WTC11 (cell line): Measurements from ENCODE around the gene ZDHHC11. TPM values are rescaled to one million over a fixed set of nuclear protein-coding genes. Genes with fewer than 3 reads are reported as not detected.

Source experiments
- ATAC-seq: fragments of 200-7000 bp; cut with Tn5 transposase; 2 replicates; pipeline ENCODE4 v1.10.0; 2021; ENCODE audit warnings: mild to moderate bottlenecking, moderate library complexity
- CTCF ChIA-PET: fragments of 300-600 bp; sonication (Branson Sonifier 250); formaldehyde crosslinking; loops from one replicate; lab custom pipeline; 2021; ENCODE audit warnings: antibody characterized with exemption; lab: Charles Lee
- POLR2A ChIA-PET: fragments of 350-600 bp; sonication (Branson Sonifier 250); formaldehyde crosslinking; loops from one replicate; lab custom pipeline; 2021; ENCODE audit warnings: antibody characterized with exemption; lab: Charles Lee
- DNase-seq: peaks from one replicate; pipeline ENCODE4 v3.0.0; 2021; ENCODE audit warnings: low spot score
- H3K27ac Mint-ChIP-seq: 2 replicates; pipeline ENCODE4 v1.8.0; 2021; ENCODE audit warnings: mixed read lengths
- H3K27me3 Mint-ChIP-seq: 2 replicates; pipeline ENCODE4 v1.8.0; 2021; ENCODE audit warnings: low read depth, mild to moderate bottlenecking, moderate library complexity, mixed read lengths
- H3K36me3 Mint-ChIP-seq: 2 replicates; pipeline ENCODE4 v1.8.0; 2021; ENCODE audit warnings: mixed read lengths
- H3K4me1 Mint-ChIP-seq: 2 replicates; pipeline ENCODE4 v1.8.0; 2022; ENCODE audit warnings: mixed read lengths
- H3K4me3 Mint-ChIP-seq: 2 replicates; pipeline ENCODE4 v1.8.0; 2021; ENCODE audit warnings: mild to moderate bottlenecking, moderate library complexity, mixed read lengths
- H3K9me3 Mint-ChIP-seq: 2 replicates; pipeline ENCODE4 v1.8.0; 2021; ENCODE audit warnings: mixed read lengths
- ATF1 ChIP-seq: sonication (generic); formaldehyde crosslinking; IDR thresholded peaks from 2 replicates; pipeline ENCODE4 v1.8.1; 2023; ENCODE audit warnings: mild to moderate bottlenecking, moderate library complexity, missing genetic modification reagents
- ELF4 ChIP-seq: sonication (generic); formaldehyde crosslinking; IDR thresholded peaks from 2 replicates; pipeline ENCODE4 v1.8.1; 2022; ENCODE audit warnings: low read depth, mild to moderate bottlenecking, moderate library complexity, missing genetic modification reagents
- EMX1 ChIP-seq: fragments of 250-450 bp; sonication (Bioruptor Pico); IDR thresholded peaks from 2 replicates; pipeline ENCODE4 v1.8.0; 2021; ENCODE audit warnings: mild to moderate bottlenecking
- GTF2I ChIP-seq: fragments of 250-450 bp; sonication (Bioruptor Pico); conservative IDR thresholded peaks from 2 replicates; pipeline ENCODE4 v1.4.0; 2021; ENCODE audit warnings: mild to moderate bottlenecking
- NFE2L1 ChIP-seq: sonication (generic); formaldehyde crosslinking; IDR thresholded peaks from 2 replicates; pipeline ENCODE4 v1.8.1; 2023; ENCODE audit warnings: missing genetic modification reagents
- NR1H2 ChIP-seq: sonication (generic); formaldehyde crosslinking; IDR thresholded peaks from 2 replicates; pipeline ENCODE4 v1.9.0; 2021; ENCODE audit warnings: mild to moderate bottlenecking, moderate library complexity, missing genetic modification reagents
- NR3C1 ChIP-seq: sonication (generic); formaldehyde crosslinking; conservative IDR thresholded peaks from 2 replicates; pipeline ENCODE4 v1.8.1; 2023; ENCODE audit warnings: low read depth, mild to moderate bottlenecking, missing genetic modification reagents
- SMAD3 ChIP-seq: sonication (generic); formaldehyde crosslinking; IDR thresholded peaks from 2 replicates; pipeline ENCODE4 v1.8.0; 2022; ENCODE audit warnings: missing genetic modification reagents, mild to moderate bottlenecking, borderline replicate concordance
- SOX15 ChIP-seq: fragments of 250-450 bp; sonication (Bioruptor Pico); IDR thresholded peaks from 2 replicates; pipeline ENCODE4 v1.9.0; 2021; ENCODE audit warnings: mild to moderate bottlenecking
- SP1 ChIP-seq: sonication (generic); formaldehyde crosslinking; conservative IDR thresholded peaks from 2 replicates; pipeline ENCODE4 v1.8.1; 2022; ENCODE audit warnings: missing genetic modification reagents
- TP53 ChIP-seq: sonication (generic); formaldehyde crosslinking; IDR thresholded peaks from 2 replicates; pipeline ENCODE4 v1.8.1; 2023; ENCODE audit warnings: mild to moderate bottlenecking, missing genetic modification reagents
- ZBTB21 ChIP-seq: sonication (generic); formaldehyde crosslinking; IDR thresholded peaks from 2 replicates; pipeline ENCODE4 v1.8.1; 2023; ENCODE audit warnings: mild to moderate bottlenecking, missing genetic modification reagents, borderline replicate concordance
- total RNA-seq: library from RNA; stranded (reverse); gene quantifications from 3 replicates; pipeline ENCODE4 v1.2.3, GENCODE V29; 2021
- TF ChIP-seq, protein P1 (sequence below): sonication (generic); formaldehyde crosslinking; IDR thresholded peaks from 2 replicates; pipeline ENCODE4 v1.8.1; 2023; ENCODE audit warnings: mild to moderate bottlenecking, missing genetic modification reagents, borderline replicate concordance
- TF ChIP-seq, protein P2 (sequence below): fragments of 250-450 bp; sonication (Bioruptor Pico); IDR thresholded peaks from 2 replicates; pipeline ENCODE4 v1.9.0; 2021; ENCODE audit warnings: mild to moderate bottlenecking, borderline replicate concordance
- TF ChIP-seq, protein P3 (sequence below): sonication (generic); formaldehyde crosslinking; IDR thresholded peaks from 2 replicates; pipeline ENCODE4 v1.8.1; 2023; ENCODE audit warnings: mild to moderate bottlenecking, moderate library complexity, missing genetic modification reagents
- TF ChIP-seq, protein P4 (sequence below): sonication (generic); formaldehyde crosslinking; IDR thresholded peaks from 2 replicates; pipeline ENCODE4 v1.8.0; 2022; ENCODE audit warnings: mild to moderate bottlenecking, missing genetic modification reagents
- TF ChIP-seq, protein P5 (sequence below): sonication (generic); formaldehyde crosslinking; IDR thresholded peaks from 2 replicates; pipeline ENCODE4 v1.8.0; 2023; ENCODE audit warnings: missing genetic modification reagents
- TF ChIP-seq, protein P6 (sequence below): fragments of 250-450 bp; sonication (Bioruptor Pico); IDR thresholded peaks from 2 replicates; pipeline ENCODE4 v1.9.0; 2021; ENCODE audit warnings: mild to moderate bottlenecking

Gene ZDHHC11
- total RNA-seq, 1 experiment from 2014 or later, result 21.4 TPM

DNA sequence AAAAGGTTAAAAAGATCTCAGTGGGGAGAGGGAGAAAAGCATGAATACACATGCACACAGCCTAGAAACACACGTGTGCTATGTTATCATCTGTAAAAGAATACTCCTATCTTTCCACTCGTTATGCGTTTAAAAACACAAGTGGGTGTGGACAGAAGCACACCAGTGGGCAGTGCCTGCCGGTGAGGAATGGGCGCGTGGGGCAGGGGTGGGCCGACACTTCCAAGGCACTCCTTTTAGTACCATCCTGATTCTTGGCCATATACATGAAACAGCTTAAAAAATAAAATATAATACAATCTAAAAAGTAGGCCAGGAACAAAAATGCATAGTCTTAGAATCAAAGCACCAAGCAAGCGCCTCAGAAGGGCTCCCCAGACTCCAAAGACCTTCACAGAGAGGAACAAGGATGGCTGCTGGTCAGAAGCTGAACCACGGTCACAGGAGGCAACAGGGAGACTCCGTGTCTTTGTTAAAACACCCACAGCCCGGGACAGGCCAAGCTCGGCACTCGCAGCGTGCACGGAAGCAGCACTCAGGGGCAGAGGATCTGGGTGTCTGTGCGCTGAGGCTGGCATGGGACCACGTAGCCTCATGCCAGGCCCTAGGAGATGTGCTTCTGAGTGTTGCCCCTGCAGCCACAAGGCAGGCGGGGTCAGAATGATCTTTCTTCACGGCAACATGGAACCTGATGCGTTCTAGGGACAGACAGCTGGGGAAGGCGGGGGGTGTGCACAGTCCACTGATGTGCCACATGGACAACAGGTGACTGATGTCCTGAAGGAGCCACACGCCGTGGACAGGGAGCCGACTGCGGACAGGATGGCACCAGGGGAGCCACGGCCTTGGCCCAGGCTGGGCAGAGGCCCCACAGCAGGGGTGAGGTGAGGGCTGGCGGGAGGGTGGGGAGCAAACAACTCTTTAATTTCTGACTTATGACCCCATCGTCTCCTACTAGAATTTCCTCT, 25.9 kb upstream of the ZDHHC11 start:
- no peaks in the 10 kb centered on the region for H3K9me3 Mint-ChIP-seq
- no peak for DNase-seq
- CTCF ChIA-PET, result no interaction called here
- no peak overlapping the region for H3K4me3 Mint-ChIP-seq
- H3K36me3 Mint-ChIP-seq, result peaks cover 66% of the 10 kb centered on the region
- H3K4me1 Mint-ChIP-seq, result no peaks in the 10 kb centered on the region
- H3K27me3 Mint-ChIP-seq, result no peaks in the 10 kb centered on the region
- no peak for ATAC-seq
- TF ChIP-seq ZBTB21 (CRISPR knock-in tag) (no peak), SMAD3 (no peak), EMX1 (CRISPR knock-in tag) (no peak), SP1 (CRISPR knock-in tag) (no peak), NFE2L1 (CRISPR knock-in tag) (no peak), GTF2I (no peak)
- TF ChIP-seq, protein P1, sequence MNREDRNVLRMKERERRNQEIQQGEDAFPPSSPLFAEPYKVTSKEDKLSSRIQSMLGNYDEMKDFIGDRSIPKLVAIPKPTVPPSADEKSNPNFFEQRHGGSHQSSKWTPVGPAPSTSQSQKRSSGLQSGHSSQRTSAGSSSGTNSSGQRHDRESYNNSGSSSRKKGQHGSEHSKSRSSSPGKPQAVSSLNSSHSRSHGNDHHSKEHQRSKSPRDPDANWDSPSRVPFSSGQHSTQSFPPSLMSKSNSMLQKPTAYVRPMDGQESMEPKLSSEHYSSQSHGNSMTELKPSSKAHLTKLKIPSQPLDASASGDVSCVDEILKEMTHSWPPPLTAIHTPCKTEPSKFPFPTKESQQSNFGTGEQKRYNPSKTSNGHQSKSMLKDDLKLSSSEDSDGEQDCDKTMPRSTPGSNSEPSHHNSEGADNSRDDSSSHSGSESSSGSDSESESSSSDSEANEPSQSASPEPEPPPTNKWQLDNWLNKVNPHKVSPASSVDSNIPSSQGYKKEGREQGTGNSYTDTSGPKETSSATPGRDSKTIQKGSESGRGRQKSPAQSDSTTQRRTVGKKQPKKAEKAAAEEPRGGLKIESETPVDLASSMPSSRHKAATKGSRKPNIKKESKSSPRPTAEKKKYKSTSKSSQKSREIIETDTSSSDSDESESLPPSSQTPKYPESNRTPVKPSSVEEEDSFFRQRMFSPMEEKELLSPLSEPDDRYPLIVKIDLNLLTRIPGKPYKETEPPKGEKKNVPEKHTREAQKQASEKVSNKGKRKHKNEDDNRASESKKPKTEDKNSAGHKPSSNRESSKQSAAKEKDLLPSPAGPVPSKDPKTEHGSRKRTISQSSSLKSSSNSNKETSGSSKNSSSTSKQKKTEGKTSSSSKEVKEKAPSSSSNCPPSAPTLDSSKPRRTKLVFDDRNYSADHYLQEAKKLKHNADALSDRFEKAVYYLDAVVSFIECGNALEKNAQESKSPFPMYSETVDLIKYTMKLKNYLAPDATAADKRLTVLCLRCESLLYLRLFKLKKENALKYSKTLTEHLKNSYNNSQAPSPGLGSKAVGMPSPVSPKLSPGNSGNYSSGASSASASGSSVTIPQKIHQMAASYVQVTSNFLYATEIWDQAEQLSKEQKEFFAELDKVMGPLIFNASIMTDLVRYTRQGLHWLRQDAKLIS, result no peak
- TF ChIP-seq, protein P2, sequence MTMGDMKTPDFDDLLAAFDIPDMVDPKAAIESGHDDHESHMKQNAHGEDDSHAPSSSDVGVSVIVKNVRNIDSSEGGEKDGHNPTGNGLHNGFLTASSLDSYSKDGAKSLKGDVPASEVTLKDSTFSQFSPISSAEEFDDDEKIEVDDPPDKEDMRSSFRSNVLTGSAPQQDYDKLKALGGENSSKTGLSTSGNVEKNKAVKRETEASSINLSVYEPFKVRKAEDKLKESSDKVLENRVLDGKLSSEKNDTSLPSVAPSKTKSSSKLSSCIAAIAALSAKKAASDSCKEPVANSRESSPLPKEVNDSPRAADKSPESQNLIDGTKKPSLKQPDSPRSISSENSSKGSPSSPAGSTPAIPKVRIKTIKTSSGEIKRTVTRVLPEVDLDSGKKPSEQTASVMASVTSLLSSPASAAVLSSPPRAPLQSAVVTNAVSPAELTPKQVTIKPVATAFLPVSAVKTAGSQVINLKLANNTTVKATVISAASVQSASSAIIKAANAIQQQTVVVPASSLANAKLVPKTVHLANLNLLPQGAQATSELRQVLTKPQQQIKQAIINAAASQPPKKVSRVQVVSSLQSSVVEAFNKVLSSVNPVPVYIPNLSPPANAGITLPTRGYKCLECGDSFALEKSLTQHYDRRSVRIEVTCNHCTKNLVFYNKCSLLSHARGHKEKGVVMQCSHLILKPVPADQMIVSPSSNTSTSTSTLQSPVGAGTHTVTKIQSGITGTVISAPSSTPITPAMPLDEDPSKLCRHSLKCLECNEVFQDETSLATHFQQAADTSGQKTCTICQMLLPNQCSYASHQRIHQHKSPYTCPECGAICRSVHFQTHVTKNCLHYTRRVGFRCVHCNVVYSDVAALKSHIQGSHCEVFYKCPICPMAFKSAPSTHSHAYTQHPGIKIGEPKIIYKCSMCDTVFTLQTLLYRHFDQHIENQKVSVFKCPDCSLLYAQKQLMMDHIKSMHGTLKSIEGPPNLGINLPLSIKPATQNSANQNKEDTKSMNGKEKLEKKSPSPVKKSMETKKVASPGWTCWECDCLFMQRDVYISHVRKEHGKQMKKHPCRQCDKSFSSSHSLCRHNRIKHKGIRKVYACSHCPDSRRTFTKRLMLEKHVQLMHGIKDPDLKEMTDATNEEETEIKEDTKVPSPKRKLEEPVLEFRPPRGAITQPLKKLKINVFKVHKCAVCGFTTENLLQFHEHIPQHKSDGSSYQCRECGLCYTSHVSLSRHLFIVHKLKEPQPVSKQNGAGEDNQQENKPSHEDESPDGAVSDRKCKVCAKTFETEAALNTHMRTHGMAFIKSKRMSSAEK (CRISPR knock-in tag), result no peak
- TF ChIP-seq, protein P3, sequence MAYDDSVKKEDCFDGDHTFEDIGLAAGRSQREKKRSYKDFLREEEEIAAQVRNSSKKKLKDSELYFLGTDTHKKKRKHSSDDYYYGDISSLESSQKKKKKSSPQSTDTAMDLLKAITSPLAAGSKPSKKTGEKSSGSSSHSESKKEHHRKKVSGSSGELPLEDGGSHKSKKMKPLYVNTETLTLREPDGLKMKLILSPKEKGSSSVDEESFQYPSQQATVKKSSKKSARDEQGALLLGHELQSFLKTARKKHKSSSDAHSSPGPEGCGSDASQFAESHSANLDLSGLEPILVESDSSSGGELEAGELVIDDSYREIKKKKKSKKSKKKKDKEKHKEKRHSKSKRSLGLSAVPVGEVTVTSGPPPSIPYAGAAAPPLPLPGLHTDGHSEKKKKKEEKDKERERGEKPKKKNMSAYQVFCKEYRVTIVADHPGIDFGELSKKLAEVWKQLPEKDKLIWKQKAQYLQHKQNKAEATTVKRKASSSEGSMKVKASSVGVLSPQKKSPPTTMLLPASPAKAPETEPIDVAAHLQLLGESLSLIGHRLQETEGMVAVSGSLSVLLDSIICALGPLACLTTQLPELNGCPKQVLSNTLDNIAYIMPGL (CRISPR knock-in tag), result no peak
- no peak overlapping the region for H3K27ac Mint-ChIP-seq
- POLR2A ChIA-PET, result no interaction called here

DNA sequence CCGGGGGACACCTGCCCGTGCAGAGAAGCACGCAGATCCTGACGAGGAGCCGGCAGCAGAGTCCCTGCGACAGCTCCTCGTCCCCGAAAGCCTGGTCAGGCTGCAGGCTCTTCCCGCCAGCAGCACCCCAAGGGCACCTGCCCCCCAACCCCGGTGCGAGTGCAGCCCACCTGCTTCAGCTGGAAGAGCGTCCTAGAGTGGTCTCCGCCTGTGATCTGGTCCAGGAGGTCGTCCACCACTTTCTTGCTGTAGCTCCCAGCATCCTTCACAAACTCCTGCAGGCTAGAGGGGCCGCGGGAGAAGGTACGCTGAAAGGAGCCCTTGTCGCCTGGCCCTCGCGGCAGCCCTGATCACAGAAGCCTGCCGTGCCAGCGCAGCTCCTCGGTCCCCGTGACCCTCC, 25.1 kb upstream of the ZDHHC11 start:
- ATAC-seq (no peak), DNase-seq (no peak)
- no peaks in the 10 kb centered on the region for H3K4me1 Mint-ChIP-seq
- CTCF ChIA-PET, result no interaction called here
- H3K27me3 Mint-ChIP-seq, result no peaks in the 10 kb centered on the region
- POLR2A ChIA-PET, result no interaction called here
- H3K36me3 Mint-ChIP-seq, result peaks cover 66% of the 10 kb centered on the region
- no peak overlapping the region for H3K4me3 Mint-ChIP-seq
- H3K27ac Mint-ChIP-seq, result no peak overlapping the region
- no peaks in the 10 kb centered on the region for H3K9me3 Mint-ChIP-seq
- no peak for TF ChIP-seq SOX15
- TF ChIP-seq NR3C1 (CRISPR knock-in tag), result no peak
- TF ChIP-seq ATF1 (CRISPR knock-in tag), result no peak
- TF ChIP-seq TP53 (CRISPR knock-in tag), result no peak
- no peak for TF ChIP-seq EMX1 (CRISPR knock-in tag)
- no peak for TF ChIP-seq ELF4 (CRISPR knock-in tag)
- TF ChIP-seq, protein P4, sequence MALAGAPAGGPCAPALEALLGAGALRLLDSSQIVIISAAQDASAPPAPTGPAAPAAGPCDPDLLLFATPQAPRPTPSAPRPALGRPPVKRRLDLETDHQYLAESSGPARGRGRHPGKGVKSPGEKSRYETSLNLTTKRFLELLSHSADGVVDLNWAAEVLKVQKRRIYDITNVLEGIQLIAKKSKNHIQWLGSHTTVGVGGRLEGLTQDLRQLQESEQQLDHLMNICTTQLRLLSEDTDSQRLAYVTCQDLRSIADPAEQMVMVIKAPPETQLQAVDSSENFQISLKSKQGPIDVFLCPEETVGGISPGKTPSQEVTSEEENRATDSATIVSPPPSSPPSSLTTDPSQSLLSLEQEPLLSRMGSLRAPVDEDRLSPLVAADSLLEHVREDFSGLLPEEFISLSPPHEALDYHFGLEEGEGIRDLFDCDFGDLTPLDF (CRISPR knock-in tag), result no peak
- TF ChIP-seq, protein P5, sequence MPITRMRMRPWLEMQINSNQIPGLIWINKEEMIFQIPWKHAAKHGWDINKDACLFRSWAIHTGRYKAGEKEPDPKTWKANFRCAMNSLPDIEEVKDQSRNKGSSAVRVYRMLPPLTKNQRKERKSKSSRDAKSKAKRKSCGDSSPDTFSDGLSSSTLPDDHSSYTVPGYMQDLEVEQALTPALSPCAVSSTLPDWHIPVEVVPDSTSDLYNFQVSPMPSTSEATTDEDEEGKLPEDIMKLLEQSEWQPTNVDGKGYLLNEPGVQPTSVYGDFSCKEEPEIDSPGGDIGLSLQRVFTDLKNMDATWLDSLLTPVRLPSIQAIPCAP (CRISPR knock-in tag), result no peak
- TF ChIP-seq, protein P6, sequence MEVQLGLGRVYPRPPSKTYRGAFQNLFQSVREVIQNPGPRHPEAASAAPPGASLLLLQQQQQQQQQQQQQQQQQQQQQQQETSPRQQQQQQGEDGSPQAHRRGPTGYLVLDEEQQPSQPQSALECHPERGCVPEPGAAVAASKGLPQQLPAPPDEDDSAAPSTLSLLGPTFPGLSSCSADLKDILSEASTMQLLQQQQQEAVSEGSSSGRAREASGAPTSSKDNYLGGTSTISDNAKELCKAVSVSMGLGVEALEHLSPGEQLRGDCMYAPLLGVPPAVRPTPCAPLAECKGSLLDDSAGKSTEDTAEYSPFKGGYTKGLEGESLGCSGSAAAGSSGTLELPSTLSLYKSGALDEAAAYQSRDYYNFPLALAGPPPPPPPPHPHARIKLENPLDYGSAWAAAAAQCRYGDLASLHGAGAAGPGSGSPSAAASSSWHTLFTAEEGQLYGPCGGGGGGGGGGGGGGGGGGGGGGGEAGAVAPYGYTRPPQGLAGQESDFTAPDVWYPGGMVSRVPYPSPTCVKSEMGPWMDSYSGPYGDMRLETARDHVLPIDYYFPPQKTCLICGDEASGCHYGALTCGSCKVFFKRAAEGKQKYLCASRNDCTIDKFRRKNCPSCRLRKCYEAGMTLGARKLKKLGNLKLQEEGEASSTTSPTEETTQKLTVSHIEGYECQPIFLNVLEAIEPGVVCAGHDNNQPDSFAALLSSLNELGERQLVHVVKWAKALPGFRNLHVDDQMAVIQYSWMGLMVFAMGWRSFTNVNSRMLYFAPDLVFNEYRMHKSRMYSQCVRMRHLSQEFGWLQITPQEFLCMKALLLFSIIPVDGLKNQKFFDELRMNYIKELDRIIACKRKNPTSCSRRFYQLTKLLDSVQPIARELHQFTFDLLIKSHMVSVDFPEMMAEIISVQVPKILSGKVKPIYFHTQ (CRISPR knock-in tag), result no peak
- TF ChIP-seq NR1H2 (CRISPR knock-in tag), result no peak
